Measurements from ENCODE around the gene TMEM63B.
"Not testable (repeated sequence)": the region's sequence is repeated elsewhere in the genome, so short reads cannot be mapped to it uniquely, and the experiment has no call there.

TMEM63B gene

GRCh38 chr6:44139351-44139743 is 12.0 kb downstream of the TMEM63B start:
- no peak for DNase-seq (ENCODE audit: insufficient read length, low spot score)

DNA sequence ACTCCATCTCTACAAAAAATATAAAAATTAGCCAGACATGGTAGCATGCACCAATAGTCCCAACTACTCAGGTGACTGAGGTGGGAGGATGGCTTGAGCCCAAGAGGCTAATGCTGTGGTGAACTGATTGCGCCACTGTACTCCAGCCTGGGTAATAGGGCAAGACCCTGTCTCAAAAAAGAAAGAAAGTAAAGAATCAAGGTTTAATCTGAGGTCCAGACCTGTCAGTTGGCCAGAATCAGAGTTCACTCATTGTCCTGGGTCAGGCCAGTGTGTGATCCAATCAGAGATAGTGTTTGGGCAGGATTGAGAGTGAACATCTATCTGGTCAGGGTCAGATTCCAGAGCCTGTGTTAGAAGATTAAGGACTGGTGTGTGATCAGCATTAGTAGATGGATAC is 15.5 kb downstream of the TMEM63B start:
- FAIRE-seq (no peak), DNase-seq (ENCODE audit: insufficient read length, low spot score) (no peak)

More at GRCh38 chr6:44139351-44139743, 12.0 kb downstream of the TMEM63B start:
- FAIRE-seq: no peak

GRCh38 chr6:44143731-44144130 is 16.4 kb downstream of the TMEM63B start:
- FAIRE-seq (no peak), DNase-seq (ENCODE audit: insufficient read length, low spot score) (no peak)

GRCh38 chr6:44144536-44144935 is 17.2 kb downstream of the TMEM63B start:
- not testable (repeated sequence) for FAIRE-seq

GRCh38 chr6:44145839-44146238 is 18.5 kb downstream of the TMEM63B start:
- FAIRE-seq (no peak), DNase-seq (ENCODE audit: insufficient read length, low spot score) (no peak)

More at GRCh38 chr6:44144536-44144935, 17.2 kb downstream of the TMEM63B start:
- DNase-seq (ENCODE audit: insufficient read length, low spot score): not testable (repeated sequence)

GRCh38 chr6:44146685-44147084 is 19.3 kb downstream of the TMEM63B start:
- FAIRE-seq: no peak
- DNase-seq (ENCODE audit: insufficient read length, low spot score): no peak

GRCh38 chr6:44147256-44147655 is 19.9 kb downstream of the TMEM63B start:
- no peak for DNase-seq (ENCODE audit: insufficient read length, low spot score)
- no peak for FAIRE-seq

DNA sequence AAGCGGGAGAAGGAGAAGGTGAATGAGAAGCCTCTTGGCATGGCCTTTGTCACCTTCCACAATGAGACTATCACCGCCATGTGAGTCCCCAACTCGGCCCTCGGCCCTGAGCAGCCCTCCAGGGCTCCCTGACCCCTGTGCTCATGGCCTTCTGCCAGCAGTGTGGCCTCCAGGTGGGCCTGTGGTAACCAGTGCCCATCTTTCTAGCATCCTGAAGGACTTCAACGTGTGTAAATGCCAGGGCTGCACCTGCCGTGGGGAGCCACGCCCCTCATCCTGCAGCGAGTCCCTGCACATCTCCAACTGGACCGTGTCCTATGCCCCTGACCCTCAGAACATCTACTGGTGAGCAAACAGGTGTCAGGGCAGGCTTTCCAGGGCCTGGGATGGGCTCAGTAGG is 21.0 kb downstream of the TMEM63B start:
- no peak for DNase-seq (ENCODE audit: insufficient read length, low spot score)
- no peak for FAIRE-seq

GRCh38 chr6:44149369-44150012 is 22.1 kb downstream of the TMEM63B start:
- FAIRE-seq: no peak

DNA sequence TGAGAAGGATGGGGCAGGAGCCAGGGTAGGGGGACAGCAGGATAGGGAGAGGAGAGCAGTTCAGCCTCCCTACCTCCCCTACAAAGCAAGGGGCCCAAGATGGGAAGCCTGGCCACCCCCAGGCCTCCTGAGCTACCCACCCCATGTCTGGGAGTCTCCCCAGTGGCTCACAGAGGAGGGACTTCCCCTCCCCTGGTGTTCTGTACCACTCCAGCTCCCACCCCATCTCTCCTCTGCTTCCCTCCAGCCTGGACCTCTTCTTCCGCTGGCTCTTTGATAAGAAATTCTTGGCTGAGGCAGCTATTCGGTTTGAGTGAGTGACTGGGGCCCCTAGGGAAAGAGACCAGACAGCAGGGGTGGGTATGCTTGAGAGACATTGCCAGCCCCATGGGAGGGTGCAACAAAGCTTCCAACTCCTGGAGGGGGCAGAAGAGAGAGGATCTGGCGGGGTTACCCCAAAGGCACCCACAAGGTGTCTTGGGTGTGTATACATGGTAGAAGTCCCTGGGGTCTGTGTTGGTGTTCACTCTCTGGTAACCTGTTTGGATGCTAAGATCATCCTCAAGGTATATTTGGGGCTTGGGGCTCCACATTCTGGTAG is 23.1 kb downstream of the TMEM63B start:
- FAIRE-seq (no peak), DNase-seq (ENCODE audit: insufficient read length, low spot score) (no peak)

More at GRCh38 chr6:44149369-44150012, 22.1 kb downstream of the TMEM63B start:
- no peak for DNase-seq (ENCODE audit: insufficient read length, low spot score)

GRCh38 chr6:44151348-44152108 is 24.2 kb downstream of the TMEM63B start:
- peak; percentile 88 for FAIRE-seq
- DNase-seq (ENCODE audit: insufficient read length, low spot score): peak; percentile 71

GRCh38 chr6:44152109-44152461 is 24.7 kb downstream of the TMEM63B start:
- DNase-seq (ENCODE audit: insufficient read length, low spot score) (no peak), FAIRE-seq (no peak)

DNA sequence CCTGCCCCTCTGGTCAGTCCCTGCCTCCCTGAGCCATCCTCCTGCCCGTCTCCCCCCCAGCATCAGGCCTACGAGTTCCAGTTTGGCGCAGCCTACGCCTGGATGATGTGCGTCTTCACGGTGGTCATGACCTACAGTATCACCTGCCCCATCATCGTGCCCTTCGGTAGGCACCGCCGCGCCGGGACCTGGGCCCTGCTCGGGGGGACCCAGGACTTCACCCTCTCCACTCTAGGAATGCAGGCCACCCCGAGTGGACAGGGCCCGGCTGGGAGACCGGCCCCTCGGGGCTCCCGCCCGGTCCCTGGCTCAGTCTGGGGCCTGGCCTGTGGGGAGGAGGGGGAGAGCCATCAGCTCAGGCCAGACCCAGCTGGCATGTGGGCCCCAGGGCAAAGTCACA is 25.2 kb downstream of the TMEM63B start:
- FAIRE-seq (peak; percentile 68), DNase-seq (ENCODE audit: insufficient read length, low spot score) (no peak)

- FAIRE-seq (no peak), DNase-seq (ENCODE audit: insufficient read length, low spot score) (no peak)
Observed at GRCh38 chr6:44154067-44154466, 26.7 kb downstream of the TMEM63B start.

DNA sequence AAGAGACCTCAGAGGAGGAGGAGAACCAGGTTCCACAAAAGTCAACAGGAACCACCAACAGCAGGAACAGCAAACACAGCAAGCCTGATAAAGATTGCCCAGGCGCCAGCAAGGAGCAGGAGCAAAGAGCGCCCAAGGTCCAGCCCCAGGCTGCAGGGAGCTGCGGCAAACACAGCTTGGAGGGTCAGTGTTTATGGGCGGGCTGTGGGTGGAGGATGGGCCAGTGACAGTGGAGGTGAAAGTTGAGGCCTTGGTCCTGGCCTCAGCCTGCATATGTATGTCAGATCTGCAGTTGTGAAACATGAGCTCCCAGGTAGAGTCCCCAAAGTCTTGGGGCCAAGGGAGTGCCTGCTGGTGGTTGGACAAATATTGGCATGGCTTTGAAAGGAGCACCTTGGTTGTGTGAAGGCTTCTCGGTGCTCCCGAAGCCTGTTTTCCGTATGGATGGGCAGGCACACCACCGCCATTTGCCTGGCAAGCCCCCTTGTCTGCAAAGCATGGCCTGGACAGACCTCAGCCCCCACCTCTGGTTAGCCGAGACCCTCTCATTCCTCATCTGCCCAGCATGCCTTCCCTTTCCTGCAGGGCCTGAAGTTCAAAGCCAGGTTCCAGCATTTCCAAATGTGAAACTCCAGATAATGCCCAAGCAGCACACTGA is 29.3 kb downstream of the TMEM63B start:
- DNase-seq (ENCODE audit: insufficient read length, low spot score) (no peak), FAIRE-seq (no peak)

DNA sequence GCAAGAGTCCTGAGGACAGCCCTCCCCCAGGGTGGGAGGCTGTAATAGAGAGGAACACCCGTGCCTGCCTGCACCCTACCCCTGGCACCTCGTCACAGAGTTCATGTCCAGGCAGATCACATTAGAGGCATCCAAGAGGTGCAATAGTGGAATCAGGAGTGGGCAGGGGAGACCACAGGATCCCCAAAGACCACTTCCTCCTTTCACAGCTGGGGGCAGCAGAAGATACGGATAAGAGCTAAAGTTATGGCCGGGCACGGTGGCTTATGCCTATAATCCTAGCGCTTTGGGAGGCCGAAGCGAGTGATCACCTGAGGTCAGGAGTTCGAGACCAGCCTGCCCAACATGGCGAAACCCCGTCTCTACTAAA is 29.8 kb downstream of the TMEM63B start:
- DNase-seq (ENCODE audit: insufficient read length, low spot score): no peak

GRCh38 chr6:44158770-44159228 is 31.4 kb downstream of the TMEM63B start, which contains the start of gene CAPN11:
Gene CAPN11 (plus strand): TSS chr6:44158820. CDS start chr6:44158849, 29 bp downstream.
- DNase-seq (ENCODE audit: insufficient read length, low spot score) (no peak), FAIRE-seq (no peak)

More for the DNA sequence above, 29.8 kb downstream of the TMEM63B start:
- no peak for FAIRE-seq

GRCh38 chr6:44161997-44162338 is 34.6 kb downstream of the TMEM63B start:
- FAIRE-seq (no peak), DNase-seq (ENCODE audit: insufficient read length, low spot score) (no peak)

- DNase-seq (ENCODE audit: insufficient read length, low spot score): no peak
- FAIRE-seq: no peak
Observed at GRCh38 chr6:44162876-44163625, 35.7 kb downstream of the TMEM63B start.

- DNase-seq (ENCODE audit: insufficient read length, low spot score) (no peak), FAIRE-seq (no peak)
Observed at GRCh38 chr6:44166116-44166515, 38.8 kb downstream of the TMEM63B start.

All from HTR-8/SVneo (cell line).